Stimulated activated CD4-positive, alpha-beta T cell treated with anti-CD3 and anti-CD28 coated beads, Interleukin-12 subunit alpha, Interleukin-12 subunit beta, amount 100 ng/mL, for 24 hours (primary cell): ENCODE measurements around the gene KSR1.

ENCODE experiments used
- DNase-seq, 2 experiments: peaks; one replicate each; pipeline ENCODE4 v3.0.0-alpha.2; 2020; ENCODE audit warnings: low read depth in 2 of 2

KSR1 gene

DNA sequence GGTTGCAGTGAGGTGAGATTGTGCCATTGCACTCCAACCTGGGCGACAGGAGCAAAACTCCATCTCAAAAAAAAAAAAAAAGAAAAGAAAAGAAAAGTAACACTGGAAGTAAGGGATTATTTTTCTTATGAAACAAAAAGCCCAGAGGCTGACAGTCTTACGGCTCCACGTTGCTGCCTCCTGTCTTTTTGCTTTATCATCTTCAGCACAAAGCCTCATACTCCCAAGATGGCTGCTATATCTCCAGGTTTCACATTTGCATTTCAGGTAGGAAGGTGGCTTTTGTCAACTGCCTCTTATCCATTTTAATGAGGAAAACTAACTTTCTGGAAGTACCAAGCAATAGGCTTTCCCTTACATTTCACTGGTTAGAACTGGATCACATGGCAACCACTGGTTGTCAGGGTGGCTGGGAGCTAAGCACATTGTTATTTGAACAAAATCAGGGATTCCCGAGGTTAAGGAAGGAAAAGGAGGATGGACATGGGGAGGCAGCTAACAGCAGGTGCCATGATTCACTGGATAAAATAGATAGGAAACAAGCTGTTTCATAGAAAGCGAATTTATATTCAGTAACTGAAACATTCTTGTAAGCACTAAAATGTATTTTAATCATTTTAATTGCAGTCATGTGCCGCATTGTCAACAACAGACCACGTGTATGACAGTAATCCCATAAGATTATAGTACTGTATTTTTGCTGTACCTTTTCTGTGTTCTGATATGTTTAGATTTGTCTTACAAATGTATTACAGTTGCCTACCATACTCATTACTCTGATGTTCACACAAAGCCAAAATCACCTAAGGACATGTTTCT lies 58.6 kb downstream of the KSR1 start:
- DNase-seq: no peak

DNA sequence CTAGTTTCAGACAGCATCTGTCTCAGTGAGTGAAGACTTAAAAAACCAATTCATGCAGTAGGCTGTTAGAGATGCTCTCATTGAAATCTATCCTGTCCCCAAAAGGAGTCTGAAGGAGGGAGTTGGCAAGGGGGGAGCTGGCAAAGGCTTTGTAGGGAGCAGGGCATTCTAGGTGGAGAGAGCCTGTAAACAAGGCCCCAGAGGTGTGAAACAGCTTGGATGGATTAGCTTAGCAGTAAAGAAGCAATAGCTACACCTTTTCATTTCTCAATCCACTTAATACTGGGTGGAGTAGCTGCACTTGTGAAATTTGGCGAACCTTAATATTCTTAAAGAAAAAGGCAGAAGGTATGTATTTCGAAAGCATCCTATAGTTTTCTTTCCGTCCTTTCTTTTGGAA lies 61.8 kb downstream of the KSR1 start:
- DNase-seq: no peak

DNA sequence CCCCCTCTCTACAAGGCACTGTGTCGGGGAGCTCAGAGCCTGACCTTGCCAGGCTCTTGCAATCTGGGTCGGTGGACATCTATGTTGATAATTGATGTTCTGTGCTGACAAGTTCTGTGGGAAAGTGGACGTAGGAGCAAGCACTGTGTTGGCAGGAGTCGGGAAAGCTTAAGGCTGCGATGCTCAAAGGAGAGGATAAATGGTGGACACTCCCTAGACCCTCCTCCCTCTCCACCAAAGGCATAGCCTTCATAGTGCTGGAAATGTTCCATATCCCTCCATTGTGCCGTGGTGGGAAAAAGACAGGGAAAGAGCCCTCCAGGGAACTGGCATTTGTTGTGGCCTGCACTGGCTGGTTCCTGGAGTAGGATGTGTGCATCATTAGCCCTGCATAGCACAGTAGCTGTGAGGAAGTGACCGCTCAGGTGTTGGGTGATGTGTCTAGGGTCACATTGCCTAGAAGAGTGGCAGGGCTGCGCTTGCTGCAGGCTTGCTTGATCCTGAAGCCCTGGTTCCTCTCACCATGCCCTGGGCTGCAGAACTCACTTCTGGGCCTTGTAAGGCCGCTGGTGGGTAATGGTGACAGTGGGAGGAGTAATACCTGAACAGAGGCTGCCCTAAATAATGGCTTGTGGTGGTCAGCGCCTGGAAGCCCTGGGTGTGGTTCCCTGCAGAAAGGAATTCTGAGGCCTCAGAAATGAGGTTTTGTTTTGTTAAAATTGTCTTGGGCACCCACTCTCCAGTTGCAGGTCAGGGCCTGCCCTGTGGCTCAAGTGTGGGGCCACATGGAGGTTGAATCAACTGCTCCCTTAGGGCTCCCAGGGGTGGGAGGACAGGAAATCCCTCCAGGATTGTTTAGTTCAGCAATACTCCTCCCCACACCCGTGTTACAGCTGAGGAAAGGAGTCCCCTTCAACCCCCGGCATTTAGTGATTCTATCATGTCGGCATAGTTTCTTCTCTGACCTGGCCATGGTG lies 62.6 kb downstream of the KSR1 start:
- no peak for DNase-seq

DNA sequence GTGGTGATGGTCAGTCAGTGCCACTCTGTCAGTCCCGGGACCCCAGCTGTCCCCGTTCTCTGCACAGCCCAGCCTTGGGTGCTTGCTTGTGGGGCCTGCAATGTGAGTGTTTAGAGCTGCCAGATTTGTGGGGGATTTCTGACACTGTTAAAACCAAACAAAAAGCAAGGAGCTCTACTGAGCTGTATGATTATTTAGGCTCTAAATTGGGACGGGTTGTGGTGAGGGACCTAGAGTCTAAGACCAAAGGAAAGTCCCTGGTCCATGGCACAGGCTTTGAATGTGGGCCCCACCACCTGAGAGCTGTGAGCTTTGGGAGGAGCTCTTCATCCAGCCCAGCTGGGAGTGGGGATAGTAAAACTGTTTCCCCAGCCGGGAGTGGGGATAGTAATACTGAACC lies 63.3 kb downstream of the KSR1 start:
- no peak for DNase-seq

DNA sequence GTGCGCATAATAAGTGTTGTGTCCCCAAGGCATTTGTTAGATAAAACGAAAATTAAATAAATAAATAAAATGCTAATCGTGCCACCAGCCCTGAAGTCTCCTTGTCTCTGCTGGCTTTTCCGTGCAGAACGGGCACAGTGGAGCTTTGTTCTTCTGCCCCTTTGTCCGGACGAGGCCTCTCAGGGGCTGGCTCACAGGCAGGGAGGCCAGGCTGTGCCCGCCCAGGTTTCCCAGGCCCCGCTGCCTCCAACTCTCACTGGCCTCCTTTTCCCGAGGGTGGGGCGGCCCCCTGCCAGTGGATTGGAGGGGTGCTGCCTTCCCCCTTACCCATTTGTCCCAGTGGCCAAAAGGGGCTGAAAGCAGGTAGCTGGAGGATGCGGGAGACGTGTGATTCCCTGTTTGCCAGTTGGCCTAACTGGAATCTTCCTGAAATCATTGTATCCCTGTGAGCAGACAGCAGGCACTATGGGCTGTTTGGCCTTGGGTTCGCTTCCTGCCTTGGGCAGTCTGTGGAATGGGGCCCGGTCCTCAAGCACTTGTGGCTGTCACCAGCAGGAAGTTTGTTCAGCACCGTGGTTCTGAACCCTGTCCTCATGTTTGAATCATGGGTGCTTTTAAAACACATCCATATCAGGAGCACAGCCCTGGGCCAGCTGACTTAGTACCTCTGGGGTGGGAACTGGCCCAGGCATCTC lies 64.4 kb downstream of the KSR1 start:
- no peak for DNase-seq

DNA sequence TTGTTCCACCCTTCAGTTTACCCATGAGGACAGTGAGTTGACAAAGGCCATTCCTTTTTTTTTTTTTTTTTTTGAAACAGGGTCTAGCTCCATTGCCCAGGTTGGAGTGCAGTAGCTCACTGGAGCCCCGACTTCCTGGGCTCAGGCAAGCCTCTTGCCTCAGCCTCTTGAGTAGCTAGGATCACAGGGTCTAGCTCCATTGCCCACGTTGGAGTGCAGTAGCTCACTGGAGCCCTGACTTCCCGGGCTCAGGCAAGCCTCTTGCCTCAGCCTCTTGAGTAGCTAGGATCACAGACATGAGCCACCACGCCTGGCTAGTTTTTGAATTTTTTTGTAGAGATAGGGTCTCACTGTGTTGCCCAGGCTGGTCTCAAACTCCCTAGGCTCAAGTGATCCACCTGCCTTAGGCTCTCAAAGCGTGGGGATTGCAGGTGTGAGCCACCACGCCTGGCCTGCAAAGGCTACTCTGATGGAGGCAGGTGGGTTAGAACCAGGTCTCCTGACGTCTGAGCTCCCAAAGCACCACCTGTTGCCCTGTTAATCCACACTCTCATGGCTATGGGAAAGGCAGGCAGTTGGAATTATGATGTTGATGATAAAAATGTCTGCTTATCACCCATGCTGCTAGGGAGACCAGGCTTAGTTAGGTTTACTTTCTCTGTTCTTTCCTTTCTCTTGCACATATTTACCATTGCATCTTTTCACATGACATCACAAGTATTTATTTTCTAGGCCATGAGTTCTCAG lies 65.2 kb downstream of the KSR1 start:
- no peak for DNase-seq

DNA sequence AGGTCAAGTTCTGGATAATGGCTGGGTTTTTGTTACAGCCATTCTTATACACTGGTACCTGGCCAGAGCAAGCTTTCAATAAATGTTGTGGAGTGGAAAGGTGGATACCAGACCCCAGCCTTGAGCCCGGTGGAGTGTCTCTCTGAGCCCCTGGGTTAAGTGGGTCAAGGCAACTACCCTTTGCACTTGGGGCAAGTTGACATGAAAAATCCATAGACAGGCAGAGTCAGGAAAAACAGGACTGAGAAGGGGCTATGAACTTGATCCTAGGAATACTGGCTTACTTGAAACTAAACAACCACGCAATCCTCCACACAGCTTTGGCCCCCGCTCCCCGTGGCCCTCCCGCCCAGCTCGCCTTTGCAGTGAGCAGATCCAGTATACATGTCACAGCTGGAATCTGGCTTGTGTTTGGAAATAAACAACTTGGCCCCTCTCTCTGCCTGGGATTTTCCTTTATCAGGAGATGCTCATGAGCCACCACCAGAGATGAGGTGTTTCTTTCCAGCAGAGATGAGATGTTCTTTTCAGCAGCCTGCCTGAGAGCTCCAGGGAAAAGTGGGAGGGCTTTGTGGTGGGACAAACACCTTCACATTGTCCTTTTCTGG lies 65.9 kb downstream of the KSR1 start:
- no peak for DNase-seq

DNA sequence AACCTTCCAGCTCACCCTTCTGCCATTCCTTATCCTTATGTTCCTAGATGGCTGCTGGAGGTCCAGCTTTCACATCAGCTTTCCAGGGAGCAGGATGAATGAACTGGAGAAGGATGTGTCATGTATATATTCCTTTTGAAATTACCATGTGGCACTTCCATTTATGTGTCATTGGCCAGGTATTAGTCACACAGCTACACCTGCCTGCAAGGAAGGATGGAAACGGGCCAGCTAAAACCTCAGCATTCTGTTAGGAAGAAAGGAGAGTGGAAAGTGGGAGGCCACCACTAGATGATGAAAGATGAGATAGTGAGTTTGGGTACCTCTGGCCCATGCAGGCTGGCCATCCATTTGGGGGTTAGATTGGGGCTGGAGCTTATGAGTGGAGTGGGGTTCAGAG lies 67.5 kb downstream of the KSR1 start:
- DNase-seq: peak in 1 of 2 experiments; percentile 20

DNA sequence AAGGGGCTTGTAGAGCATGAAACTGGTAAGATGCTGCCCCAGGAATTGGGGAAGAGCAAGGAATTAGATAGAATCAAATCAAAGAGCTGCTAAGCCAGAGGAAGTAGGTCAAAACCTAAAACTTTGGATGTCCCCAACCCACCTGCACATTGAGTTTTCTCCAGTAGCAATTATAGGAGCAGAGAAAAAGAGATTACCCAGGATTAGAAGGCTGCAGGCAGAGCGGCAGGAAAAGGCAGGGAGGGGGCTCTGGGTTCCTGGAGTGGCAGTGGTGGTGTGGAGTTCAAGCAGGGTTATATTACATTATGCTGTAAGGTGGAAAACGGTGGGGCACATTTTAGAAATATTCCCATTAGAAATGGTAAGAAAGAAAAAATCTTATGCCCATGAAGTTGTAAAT lies 68.3 kb downstream of the KSR1 start:
- DNase-seq: no peak

DNA sequence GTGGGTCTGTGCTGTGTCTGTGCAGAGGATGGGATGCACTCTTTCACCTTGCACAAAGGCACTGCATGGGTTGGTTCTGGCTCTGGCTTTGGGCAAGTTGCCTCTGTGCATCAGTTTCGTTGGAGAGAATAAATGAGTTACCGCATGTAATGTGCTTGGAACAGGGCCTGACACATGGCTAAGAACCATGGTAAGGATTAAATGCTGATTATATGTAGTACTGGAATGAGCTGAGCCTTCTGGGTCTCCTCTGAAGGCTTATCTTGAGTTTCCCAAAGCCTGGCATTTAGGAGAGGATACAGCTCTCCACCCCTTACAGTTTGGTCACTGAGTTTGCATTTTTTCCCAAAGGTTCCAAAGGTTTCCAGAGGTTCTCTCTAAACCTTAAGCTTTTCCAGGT lies 69.1 kb downstream of the KSR1 start:
- DNase-seq: no peak

DNA sequence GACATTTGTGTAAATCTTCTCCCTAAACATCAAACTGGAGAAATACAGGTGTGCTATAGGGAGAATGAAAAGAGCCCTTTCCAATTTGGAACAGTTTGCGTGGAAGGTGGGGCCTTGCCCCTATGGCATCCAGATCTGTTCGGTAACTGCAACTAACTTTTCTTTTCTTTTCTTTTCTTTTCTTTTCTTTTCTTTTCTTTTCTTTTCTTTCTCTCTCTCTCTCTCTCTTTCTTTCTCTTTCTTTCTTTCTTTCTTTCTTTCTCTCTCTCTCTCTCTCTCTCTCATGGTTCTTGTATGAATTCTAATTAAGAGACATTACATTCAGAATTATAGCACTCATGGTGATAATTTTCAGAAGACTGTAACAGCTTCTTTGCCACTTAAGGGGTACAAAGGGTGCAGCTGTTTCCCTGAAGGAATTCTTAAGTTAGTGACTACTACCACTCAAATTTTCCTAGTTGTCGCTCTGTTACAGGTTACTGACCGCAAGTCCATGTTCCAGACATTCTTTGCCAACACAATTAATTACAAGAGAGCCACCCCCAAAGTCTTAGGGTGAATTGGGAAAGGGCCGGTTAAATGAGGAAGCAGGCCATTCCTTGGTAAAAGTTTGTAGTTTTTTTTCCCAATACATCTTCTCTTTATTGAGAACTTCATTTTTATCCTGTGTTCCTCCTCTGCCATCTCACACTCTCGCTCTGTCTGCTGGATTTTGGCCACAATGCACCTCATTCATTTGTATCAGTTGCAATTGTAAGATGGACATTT lies 69.8 kb downstream of the KSR1 start:
- DNase-seq: no peak

DNA sequence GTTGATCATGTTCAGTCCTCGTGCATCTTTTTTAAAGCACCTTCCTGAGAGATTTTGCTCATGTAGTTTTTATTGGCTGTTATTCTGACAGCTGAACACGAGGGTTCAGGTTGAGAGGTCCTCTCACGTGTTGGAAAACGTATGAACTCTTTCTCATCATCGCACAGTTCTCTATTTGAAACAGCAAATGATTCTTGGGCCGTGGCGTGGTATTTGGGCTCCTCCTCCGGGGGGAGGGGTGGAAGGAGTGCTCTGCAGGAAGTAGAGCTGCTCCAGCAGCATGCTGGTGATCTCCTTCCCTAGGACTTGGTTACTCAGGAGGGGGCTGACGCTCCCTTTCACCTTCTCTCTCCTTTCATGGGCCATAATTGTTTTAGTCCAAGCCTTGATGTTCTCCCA lies 70.4 kb downstream of the KSR1 start:
- DNase-seq: peak in 1 of 2 experiments; percentile 36

DNA sequence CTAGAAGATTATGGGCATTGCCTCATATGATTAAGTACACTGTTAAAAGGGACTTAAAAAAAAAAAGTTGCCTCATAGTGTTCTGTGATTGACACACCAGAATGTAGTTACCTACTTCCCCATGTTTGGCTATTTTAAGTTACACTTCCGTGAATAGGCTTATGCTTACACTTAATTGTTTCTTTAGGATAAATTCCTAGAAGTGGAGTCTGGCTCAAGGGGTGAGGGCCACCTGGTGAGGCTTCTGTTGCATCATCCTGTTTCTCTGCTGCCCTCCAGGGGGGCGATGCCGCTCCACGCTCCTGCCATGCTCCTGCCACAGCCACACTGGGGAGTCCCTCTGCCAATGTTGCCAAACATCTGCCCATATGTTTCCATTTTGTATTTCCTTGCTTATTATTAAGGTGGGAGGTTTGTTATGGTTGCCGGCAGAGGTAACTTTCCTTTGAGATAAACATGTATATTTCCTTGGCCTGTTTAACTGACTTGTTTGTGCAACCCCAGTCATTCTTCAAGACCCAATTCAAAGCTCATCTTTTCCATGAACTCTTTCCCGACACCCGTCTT lies 73.1 kb downstream of the KSR1 start:
- DNase-seq: no peak

DNA sequence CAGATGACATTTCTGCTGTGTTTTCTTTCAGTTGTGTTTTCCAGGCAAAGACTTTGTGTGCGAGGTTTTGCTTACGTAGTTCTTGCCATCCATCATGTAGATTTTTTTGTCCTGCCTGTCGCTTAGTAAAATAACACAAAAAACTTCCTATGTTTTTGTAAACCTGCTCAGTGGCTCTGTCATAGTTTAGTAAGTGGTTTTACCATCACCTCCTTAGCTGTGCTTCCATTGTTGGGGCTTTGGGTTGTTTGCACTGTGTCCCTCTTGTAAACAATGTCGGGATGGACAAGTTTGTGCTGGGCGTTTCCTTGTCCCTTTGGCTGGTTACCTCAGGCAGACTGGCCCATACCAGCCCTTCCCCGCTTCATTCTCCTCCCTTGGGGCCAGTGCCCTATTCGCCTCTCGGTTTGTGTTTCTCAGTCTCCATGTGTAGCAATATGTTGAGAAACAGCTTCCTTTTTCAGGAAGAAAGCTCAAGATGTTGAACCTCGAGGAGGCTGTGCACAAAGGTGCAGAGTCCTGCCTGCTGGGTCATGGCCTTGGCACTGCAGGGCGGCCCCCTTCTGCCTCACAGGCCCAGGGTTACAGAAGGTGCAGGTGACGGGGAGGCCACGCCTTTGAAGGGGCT lies 74.6 kb downstream of the KSR1 start:
- DNase-seq: no peak

DNA sequence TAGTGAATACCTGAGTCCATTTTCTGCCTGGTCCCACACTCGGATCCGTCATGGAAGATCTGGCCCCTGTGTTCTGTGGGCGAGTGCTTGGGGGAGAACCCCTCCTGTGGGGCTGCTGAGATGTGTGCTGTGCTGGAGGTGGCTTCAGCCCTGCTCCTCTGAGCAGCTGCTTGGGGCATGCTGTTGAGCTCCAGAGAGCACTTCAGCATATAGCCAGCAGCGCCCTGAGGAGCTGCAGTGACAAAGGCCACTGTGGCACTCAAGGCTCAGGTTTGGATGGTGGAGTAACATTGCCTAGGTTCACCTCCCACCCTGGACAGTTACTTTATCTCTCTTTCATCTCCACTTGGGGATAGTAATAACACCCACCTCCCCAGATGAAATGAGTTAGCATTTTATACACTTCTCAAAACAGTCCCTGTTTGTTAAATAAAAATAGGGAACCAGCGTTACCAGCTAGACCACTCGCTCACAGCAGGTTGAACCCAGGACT lies 75.3 kb downstream of the KSR1 start:
- DNase-seq: no peak

DNA sequence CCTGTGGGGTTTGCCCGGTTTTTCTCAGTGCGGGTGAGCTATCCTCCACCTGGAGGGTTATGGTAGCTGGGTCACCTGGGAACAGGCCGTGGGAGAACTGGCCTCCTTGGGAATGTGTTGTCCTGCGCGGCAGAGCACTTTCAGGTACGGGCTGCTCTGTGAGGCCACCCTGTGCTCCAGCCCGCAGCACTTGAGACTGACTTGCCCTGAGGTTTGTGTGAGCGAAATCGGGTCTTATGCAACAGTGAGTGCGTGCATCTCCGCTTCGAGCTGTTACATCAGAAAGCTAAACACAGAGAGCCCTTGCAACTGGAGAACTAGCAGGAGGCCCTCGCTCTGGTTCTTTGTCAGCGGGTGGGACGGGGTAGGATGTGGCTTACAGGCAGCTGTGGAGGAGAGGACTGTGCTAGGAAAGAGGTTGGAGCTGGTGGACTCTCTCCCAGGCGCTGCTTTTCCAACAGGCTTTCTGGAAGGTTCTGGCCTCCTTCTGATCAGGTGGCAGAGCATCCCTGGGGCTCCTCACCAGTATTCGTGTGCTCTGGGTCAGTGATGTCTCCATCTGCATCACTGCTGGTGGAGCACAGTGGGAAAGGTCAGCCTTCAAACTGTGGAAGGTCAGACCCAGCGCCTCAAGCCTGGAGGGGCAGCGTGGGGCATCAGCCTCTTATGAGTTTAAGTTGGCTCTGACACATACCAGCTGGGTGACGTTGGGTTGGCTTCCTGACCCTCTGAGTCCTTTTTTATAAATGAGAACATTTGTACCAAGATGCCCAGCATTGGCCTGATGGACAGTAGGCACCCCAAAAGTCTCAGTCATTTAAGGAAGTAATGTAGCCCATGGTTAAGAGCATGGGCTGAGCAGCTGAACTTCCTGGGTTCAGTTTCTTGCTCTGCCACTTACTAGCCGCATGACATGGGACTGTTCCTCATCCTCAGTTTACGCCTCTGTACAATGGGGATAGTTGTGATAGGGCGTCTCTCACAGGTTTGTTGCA lies 76.3 kb downstream of the KSR1 start:
- DNase-seq: no peak

DNA sequence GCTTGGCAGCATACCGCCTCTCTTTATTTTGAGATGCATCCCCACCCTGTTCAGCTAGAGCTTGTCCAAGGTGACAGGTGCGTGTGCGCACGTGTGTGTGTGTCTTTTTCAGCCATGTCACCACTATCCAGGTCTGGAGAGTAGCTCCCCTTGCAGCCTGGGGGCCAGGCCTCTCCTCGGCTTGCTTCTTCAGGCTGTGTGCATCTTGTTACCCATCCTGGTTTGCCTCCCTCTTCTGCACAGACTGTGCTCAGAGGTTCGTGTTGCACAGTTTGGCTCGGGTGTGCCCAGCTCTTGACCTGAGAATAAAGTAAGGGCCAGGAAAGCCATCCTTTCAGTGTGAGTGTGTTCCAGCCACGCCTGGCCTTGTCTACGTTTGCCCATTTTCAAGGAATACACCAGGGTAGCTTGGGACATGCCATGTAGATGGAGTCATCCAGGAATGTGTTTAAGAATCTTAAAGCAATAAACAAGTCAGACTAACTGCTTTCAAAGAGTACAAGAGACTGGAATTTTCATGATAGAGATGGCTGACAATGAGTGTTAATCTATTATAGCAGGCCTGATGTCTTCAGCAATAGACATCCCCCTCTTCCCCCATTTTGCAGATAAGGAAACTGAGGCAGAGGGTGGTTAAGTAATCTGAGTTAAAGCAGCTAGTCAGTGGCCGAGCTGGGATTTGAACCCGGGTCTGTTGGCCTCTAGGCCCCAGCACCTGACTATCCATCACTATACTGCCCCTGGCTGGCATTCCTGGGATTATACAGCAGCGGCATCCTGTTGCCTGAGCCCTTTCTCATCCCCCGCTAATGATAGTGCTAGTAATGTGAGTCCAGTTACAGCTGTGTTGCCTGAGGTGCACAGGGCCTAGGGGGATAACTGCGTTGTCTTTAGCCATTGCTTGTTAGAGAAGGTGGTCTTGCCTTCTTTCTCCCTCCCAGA lies 77.9 kb downstream of the KSR1 start:
- no peak for DNase-seq
